Prostate gland (tissue), 2 donors: Measurements from ENCODE around the gene RNF144A. TPM values are rescaled to one million over a fixed set of nuclear protein-coding genes. Genes with fewer than 3 reads are reported as not detected.

Experiments
- DNase-seq: peaks from one replicate; pipeline ENCODE4 v3.0.0-alpha.2; 2019; ENCODE audit warnings: low spot score
- H3K27ac ChIP-seq, 2 donors: fragments of 200-600 bp; sonication (generic); 2 replicates each; pipeline ENCODE4 v1.5.1; 2017 to 2019
- H3K27me3 ChIP-seq: fragments of 200-600 bp; sonication (generic); replicated peaks from 2 replicates; pipeline ENCODE4 v1.5.1; 2019; ENCODE audit not compliant: insufficient read depth
- H3K36me3 ChIP-seq, 2 donors: fragments of 200-600 bp; sonication (generic); 1 replicate in 1 of 2; 2 replicates in 1 of 2; pipeline versions ENCODE4 v1.5.1 to v1.8.1; 2017 to 2019
- H3K4me1 ChIP-seq: fragments of 200-600 bp; sonication (generic); replicated peaks from 2 replicates; pipeline ENCODE4 v1.5.1; 2019
- H3K4me3 ChIP-seq, 2 donors: fragments of 200-600 bp; sonication (generic); 2 replicates each; pipeline ENCODE4 v1.5.1; 2017 to 2019
- H3K9me3 ChIP-seq: fragments of 200-600 bp; sonication (generic); 2 replicates; pipeline ENCODE4 v1.5.1; 2017
- CTCF ChIP-seq, 4 experiments: fragments of 200-600 bp in 2 of 4; fragments of 450-650 bp in 2 of 4; sonication (generic) in 2 of 4; IDR thresholded peaks; 1 replicate in 3 of 4; 2 replicates in 1 of 4; pipeline ENCODE4 v1.5.1; 2016 to 2019; ENCODE audit warnings: antibody characterized with exemption in 4 of 4, mild to moderate bottlenecking in 2 of 4, moderate library complexity in 2 of 4
- POLR2A ChIP-seq: fragments of 450-650 bp; IDR thresholded peaks from one replicate; pipeline ENCODE4 v1.6.1; 2016; ENCODE audit warnings: antibody characterized with exemption, mild to moderate bottlenecking
- POLR2AphosphoS5 ChIP-seq: sonication (generic); formaldehyde crosslinking; IDR thresholded peaks from one replicate; pipeline ENCODE4 v1.6.1; 2017; ENCODE audit warnings: antibody characterized with exemption
- WGBS: methylation state at CpG from one replicate; pipeline ENCODE4 v1.1.5; 2018; 5-methylcytosine and 5-hydroxymethylcytosine counted together
- intact Hi-C: fragments of 100-400 bp; cut with DNase I; formaldehyde crosslinking; loops from one replicate; pipeline ENCODE4 v1.14.2; 2022
- total RNA-seq, 2 donors: library from RNA; depleted of rRNA; stranded (reverse); fragments of >200 nt; gene quantifications; one replicate each; pipeline ENCODE4 v1.1.0, GENCODE V29; 2016

The RNF144A gene
- total RNA-seq, 2 donors from 2014 or later, result 9.1 to 27.9 TPM

- H3K27ac ChIP-seq, result no peak overlapping the region
- H3K36me3 ChIP-seq, result no peaks in the 10 kb centered on the region
- TF ChIP-seq CTCF (IDR thresholded peaks at IDR 0.05), result no peak
- TF ChIP-seq POLR2AphosphoS5, result no peak
- TF ChIP-seq POLR2A, result no peak
- intact Hi-C loops, result no loop called here
- H3K4me1 ChIP-seq, result no peaks in the 10 kb centered on the region
- no peaks in the 10 kb centered on the region for H3K9me3 ChIP-seq
- no peaks in the 10 kb centered on the region for H3K27me3 ChIP-seq
- no peak for DNase-seq
- H3K4me3 ChIP-seq, result no peak overlapping the region
- WGBS, result 61% methylated on average over 9 of the region's 9 CpGs
Measured at GRCh38 chr2:6913415-6914157, 3.6 kb upstream of the RNF144A start.

DNA sequence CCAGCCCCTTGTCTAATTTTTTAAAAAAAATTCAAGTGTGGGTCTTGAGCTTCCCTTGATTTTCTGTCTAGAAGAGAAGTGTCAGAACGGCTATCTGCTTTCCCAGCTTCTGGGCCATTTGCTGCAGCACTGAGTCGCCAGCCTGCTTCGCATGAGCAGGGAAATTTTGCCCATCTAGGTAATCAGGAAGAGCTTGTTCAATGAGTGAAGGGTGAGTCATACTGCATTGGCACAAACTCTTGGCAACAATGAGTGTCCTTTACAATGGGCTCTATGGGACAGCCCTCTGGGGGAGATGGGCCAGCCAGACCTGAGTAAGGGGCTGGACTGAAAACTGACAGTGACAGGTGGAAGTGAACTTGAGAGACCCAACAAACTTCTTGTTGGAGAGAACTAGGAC lies 2.4 kb upstream of the RNF144A start:
- no peak overlapping the region for H3K4me3 ChIP-seq
- H3K27ac ChIP-seq, result no peak overlapping the region
- no peaks in the 10 kb centered on the region for H3K9me3 ChIP-seq
- intact Hi-C loops, result loop anchor here (5.0 kb wide), 1 partner anchor 117 kb away; no protein-coding TSS in a partner anchor
- TF ChIP-seq POLR2A, result no peak
- no peak for TF ChIP-seq CTCF (IDR thresholded peaks at IDR 0.05)
- no peak for TF ChIP-seq POLR2AphosphoS5
- WGBS, result 79% methylated on average over 3 of the region's 3 CpGs
- H3K36me3 ChIP-seq, result no peaks in the 10 kb centered on the region
- H3K27me3 ChIP-seq, result no peaks in the 10 kb centered on the region
- no peaks in the 10 kb centered on the region for H3K4me1 ChIP-seq
- DNase-seq, result no peak

GRCh38 chr2:6915399-6915798 lies 1.8 kb upstream of the RNF144A start:
- WGBS, result 92% methylated on average over 2 of the region's 2 CpGs
- H3K9me3 ChIP-seq, result no peaks in the 10 kb centered on the region
- no peak overlapping the region for H3K4me3 ChIP-seq
- intact Hi-C loops, result loop anchor here (5.0 kb wide), 1 partner anchor 117 kb away; no protein-coding TSS in a partner anchor
- no peaks in the 10 kb centered on the region for H3K36me3 ChIP-seq
- H3K4me1 ChIP-seq, result no peaks in the 10 kb centered on the region
- no peak for TF ChIP-seq POLR2A
- no peak for TF ChIP-seq CTCF (IDR thresholded peaks at IDR 0.05)
- TF ChIP-seq POLR2AphosphoS5, result no peak
- no peak for DNase-seq
- no peaks in the 10 kb centered on the region for H3K27me3 ChIP-seq
- H3K27ac ChIP-seq, result no peak overlapping the region

GRCh38 chr2:6916224-6916623 lies 988 bp upstream of the RNF144A start:
- no peaks in the 10 kb centered on the region for H3K9me3 ChIP-seq
- no peaks in the 10 kb centered on the region for H3K36me3 ChIP-seq
- no peaks in the 10 kb centered on the region for H3K4me1 ChIP-seq
- TF ChIP-seq POLR2AphosphoS5, result no peak
- no peak for TF ChIP-seq POLR2A
- TF ChIP-seq CTCF (IDR thresholded peaks at IDR 0.05), result no peak
- WGBS, result 91% methylated on average over 3 of the region's 3 CpGs
- DNase-seq, result no peak
- no peak overlapping the region for H3K4me3 ChIP-seq
- no peaks in the 10 kb centered on the region for H3K27me3 ChIP-seq
- intact Hi-C loops, result loop anchor here (5.0 kb wide), 1 partner anchor 116 kb away; no protein-coding TSS in a partner anchor
- no peak overlapping the region for H3K27ac ChIP-seq

GRCh38 chr2:6916736-6917070 lies 509 bp upstream of the RNF144A start:
- peak overlapping the region in 1 of 2 donors; percentile 73 for H3K4me3 ChIP-seq
- intact Hi-C loops, result loop anchor here (5.0 kb wide), 1 partner anchor 116 kb away; no protein-coding TSS in a partner anchor
- H3K27me3 ChIP-seq, result no peaks in the 10 kb centered on the region
- TF ChIP-seq POLR2AphosphoS5 (no peak), POLR2A (no peak), CTCF (IDR thresholded peaks at IDR 0.05) (no peak)
- H3K4me1 ChIP-seq, result no peaks in the 10 kb centered on the region
- DNase-seq, result no peak
- no peak overlapping the region for H3K27ac ChIP-seq
- no peaks in the 10 kb centered on the region for H3K36me3 ChIP-seq
- WGBS, result 52% methylated on average over 8 of the region's 8 CpGs
- no peaks in the 10 kb centered on the region for H3K9me3 ChIP-seq
